Metanephros (tissue), 1 donor: ENCODE results near the gene CEP135. TPM values are rescaled to one million over a fixed set of nuclear protein-coding genes. Genes with fewer than 3 reads are reported as not detected.

Experiments
- total RNA-seq: library from RNA; depleted of rRNA; stranded (reverse); fragments of >200 nt; gene quantifications from one replicate; pipeline ENCODE4 v1.2.3, GENCODE V29; 2014

CEP135 gene, protein sequence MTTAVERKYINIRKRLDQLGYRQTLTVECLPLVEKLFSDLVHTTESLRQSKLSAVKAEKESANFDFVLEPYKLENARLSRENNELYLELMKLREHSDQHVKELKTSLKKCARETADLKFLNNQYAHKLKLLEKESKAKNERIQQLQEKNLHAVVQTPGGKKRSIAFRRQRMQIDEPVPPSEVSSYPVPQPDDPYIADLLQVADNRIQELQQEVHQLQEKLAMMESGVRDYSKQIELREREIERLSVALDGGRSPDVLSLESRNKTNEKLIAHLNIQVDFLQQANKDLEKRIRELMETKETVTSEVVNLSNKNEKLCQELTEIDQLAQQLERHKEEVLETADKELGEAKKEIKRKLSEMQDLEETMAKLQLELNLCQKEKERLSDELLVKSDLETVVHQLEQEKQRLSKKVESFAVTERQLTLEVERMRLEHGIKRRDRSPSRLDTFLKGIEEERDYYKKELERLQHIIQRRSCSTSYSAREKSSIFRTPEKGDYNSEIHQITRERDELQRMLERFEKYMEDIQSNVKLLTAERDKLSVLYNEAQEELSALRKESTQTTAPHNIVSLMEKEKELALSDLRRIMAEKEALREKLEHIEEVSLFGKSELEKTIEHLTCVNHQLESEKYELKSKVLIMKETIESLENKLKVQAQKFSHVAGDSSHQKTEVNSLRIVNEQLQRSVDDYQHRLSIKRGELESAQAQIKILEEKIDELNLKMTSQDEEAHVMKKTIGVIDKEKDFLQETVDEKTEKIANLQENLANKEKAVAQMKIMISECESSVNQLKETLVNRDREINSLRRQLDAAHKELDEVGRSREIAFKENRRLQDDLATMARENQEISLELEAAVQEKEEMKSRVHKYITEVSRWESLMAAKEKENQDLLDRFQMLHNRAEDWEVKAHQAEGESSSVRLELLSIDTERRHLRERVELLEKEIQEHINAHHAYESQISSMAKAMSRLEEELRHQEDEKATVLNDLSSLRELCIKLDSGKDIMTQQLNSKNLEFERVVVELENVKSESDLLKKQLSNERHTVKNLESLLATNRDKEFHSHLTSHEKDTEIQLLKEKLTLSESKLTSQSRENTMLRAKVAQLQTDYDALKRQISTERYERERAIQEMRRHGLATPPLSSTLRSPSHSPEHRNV
- total RNA-seq, result 13.1 TPM

DNA sequence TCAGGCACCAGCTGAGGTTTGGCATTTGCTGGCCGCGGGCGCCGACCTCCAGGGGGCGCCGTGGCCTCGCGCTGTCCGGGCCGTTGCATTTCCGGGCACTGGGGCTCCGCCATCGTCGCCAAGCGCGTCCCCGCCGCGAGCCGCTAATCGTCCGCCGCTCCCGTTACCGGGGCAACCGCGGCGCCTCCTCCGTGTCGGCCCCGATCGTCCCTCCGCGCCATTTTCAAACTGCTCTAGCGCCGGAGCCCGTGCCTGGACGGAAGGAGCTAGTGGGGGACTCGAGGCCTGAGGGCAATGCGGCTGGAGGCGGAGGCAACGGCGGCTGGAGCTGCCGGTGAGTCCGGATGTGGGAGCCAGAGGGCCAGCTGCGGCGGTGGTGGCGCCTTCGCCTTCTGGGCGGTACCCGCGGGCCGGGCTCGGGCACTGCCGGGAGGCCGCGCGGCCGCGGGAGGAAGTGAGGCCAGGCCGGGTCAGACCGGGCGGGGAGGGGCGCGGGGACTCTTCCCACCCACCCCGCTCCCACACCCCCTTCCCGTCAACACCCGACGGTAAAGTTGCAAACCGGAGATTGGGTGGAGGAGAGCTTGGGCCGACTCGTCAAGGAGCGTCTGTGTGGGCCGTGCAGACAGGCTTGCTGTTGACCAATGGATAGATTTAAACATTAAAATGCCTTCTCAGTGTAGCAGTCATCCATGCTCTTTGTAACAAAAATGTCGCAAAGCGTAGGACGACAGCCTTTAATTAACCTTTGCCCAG, at the start of gene CEP135:
TSS of gene CEP135 (plus strand) at position 220 of the 756 bp plus-strand sequence. CDS start 3,186 bp downstream, outside the sequence.

Other genes starting within 250 kb of the CEP135 start
- gene EXOC1L, start 129.2 kb upstream of the CEP135 start, total RNA-seq, result not detected
- 41.5 TPM for gene EXOC1, start 95.3 kb upstream of the CEP135 start, total RNA-seq